ENCODE data around the gene DOK3. TPM values are rescaled to one million over a fixed set of nuclear protein-coding genes. Genes with fewer than 3 reads are reported as not detected.
"Not testable (repeated sequence)": the region's sequence is repeated elsewhere in the genome, so short reads cannot be mapped to it uniquely, and the experiment has no call there.

DOK3 gene
- total RNA-seq, 1 experiment from 2014 or later, result 6.0 TPM

GRCh38 chr5:177537389-177538361, 28.0 kb upstream of the DOK3 start:
- Mint-ChIP-seq H3K27ac (ENCODE audit: low read depth, unreplicated experiment) (peak overlapping the region; percentile 2), H3K27me3 (ENCODE audit: insufficient read depth, unreplicated experiment) (no peaks in the 10 kb centered on the region), H3K36me3 (ENCODE audit: insufficient read depth, unreplicated experiment) (peaks cover 44% of the 10 kb centered on the region), H3K4me1 (ENCODE audit: insufficient read depth, unreplicated experiment) (peaks cover 30% of the 10 kb centered on the region), H3K9me3 (ENCODE audit: unreplicated experiment) (no peaks in the 10 kb centered on the region), H3K4me3 (ENCODE audit: unreplicated experiment) (no peak overlapping the region)
- DNase-seq (ENCODE audit: unreplicated experiment), result peak; percentile 45
- no peak for TF ChIP-seq CTCF (IDR thresholded peaks at IDR 0.05; ENCODE audit: unreplicated experiment)
- POLR2A ChIA-PET, result interaction anchor here (0.6 to 1.9 kb wide), 3 partner anchors 8 to 133 kb away, joined by 3 to 8 read pairs (median 3); no protein-coding TSS in a partner anchor
- intact Hi-C loops (cut with micrococcal nuclease), result no loop called here
- BruUV-seq (replicated peaks), result no TSS peak
- CTCF ChIA-PET, result interaction anchor here (1.0 kb wide), 2 partner anchors 16 to 37 kb away, joined by 3 to 7 read pairs; no protein-coding TSS in a partner anchor

GRCh38 chr5:177536386-177536785, 26.8 kb upstream of the DOK3 start:
- no peak for TF ChIP-seq CTCF (IDR thresholded peaks at IDR 0.05; ENCODE audit: unreplicated experiment)
- Mint-ChIP-seq H3K9me3 (ENCODE audit: unreplicated experiment) (no peaks in the 10 kb centered on the region), H3K4me3 (ENCODE audit: unreplicated experiment) (no peak overlapping the region), H3K27ac (ENCODE audit: low read depth, unreplicated experiment) (no peak overlapping the region), H3K27me3 (ENCODE audit: insufficient read depth, unreplicated experiment) (no peaks in the 10 kb centered on the region), H3K36me3 (ENCODE audit: insufficient read depth, unreplicated experiment) (peaks cover 56% of the 10 kb centered on the region), H3K4me1 (ENCODE audit: insufficient read depth, unreplicated experiment) (peaks cover 25% of the 10 kb centered on the region)
- ChIA-PET POLR2A (interaction anchor here (0.8 to 2.1 kb wide), 3 partner anchors 9 to 17 kb away, joined by 3 to 8 read pairs (median 6); no protein-coding TSS in a partner anchor), CTCF (no interaction called here)
- intact Hi-C loops (cut with micrococcal nuclease), result no loop called here
- BruUV-seq (replicated peaks), result no TSS peak
- no peak for DNase-seq (ENCODE audit: unreplicated experiment)

GRCh38 chr5:177535125-177535524, 25.5 kb upstream of the DOK3 start:
- intact Hi-C loops (cut with micrococcal nuclease), result no loop called here
- Mint-ChIP-seq H3K27ac (ENCODE audit: low read depth, unreplicated experiment) (no peak overlapping the region), H3K4me1 (ENCODE audit: insufficient read depth, unreplicated experiment) (peaks cover 15% of the 10 kb centered on the region), H3K27me3 (ENCODE audit: insufficient read depth, unreplicated experiment) (no peaks in the 10 kb centered on the region), H3K9me3 (ENCODE audit: unreplicated experiment) (no peaks in the 10 kb centered on the region), H3K4me3 (ENCODE audit: unreplicated experiment) (no peak overlapping the region), H3K36me3 (ENCODE audit: insufficient read depth, unreplicated experiment) (peaks cover 64% of the 10 kb centered on the region)
- CTCF ChIA-PET, result interaction anchor here (0.7 to 1.9 kb wide), 3 partner anchors 8 to 80 kb away, joined by 3 to 5 read pairs (median 4); no protein-coding TSS in a partner anchor
- BruUV-seq (replicated peaks), result no TSS peak
- no peak for DNase-seq (ENCODE audit: unreplicated experiment)
- TF ChIP-seq CTCF (IDR thresholded peaks at IDR 0.05; ENCODE audit: unreplicated experiment), result no peak
- POLR2A ChIA-PET, result interaction anchor here (1.4 to 2.1 kb wide), 2 partner anchors 10 to 13 kb away, joined by 3 to 6 read pairs; no protein-coding TSS in a partner anchor

GRCh38 chr5:177534433-177534832, 24.8 kb upstream of the DOK3 start:
- H3K27ac Mint-ChIP-seq (ENCODE audit: low read depth, unreplicated experiment); H3K27me3 Mint-ChIP-seq (ENCODE audit: insufficient read depth, unreplicated experiment); BruUV-seq (replicated peaks); H3K9me3 Mint-ChIP-seq (ENCODE audit: unreplicated experiment); intact Hi-C loops (cut with micrococcal nuclease); DNase-seq (ENCODE audit: unreplicated experiment); H3K4me3 Mint-ChIP-seq (ENCODE audit: unreplicated experiment): not testable (repeated sequence)
- Mint-ChIP-seq H3K4me1 (ENCODE audit: insufficient read depth, unreplicated experiment) (peaks cover 12% of the 10 kb centered on the region), H3K36me3 (ENCODE audit: insufficient read depth, unreplicated experiment) (peaks cover 71% of the 10 kb centered on the region)
- POLR2A ChIA-PET, result interaction anchor here (1.4 to 2.1 kb wide), 2 partner anchors 11 to 12 kb away, joined by 3 to 6 read pairs; no protein-coding TSS in a partner anchor
- CTCF ChIA-PET, result interaction anchor here (0.9 to 1.9 kb wide), 4 partner anchors 9 to 33 kb away, joined by 3 to 6 read pairs (median 4); no protein-coding TSS in a partner anchor

Data from MCF 10A (cell line).